HL-60 (cell line): ENCODE measurements around the gene COL6A3.

Experiments used
- DNase-seq, 2 experiments: peaks; one replicate each; pipeline ENCODE4 v3.0.0-alpha.2; 2010 to 2020; ENCODE audit warnings: low read depth in 1 of 2, low spot score in 1 of 2
- H3K27ac ChIP-seq: fragments of 250-450 bp; sonication (Bioruptor Pico); replicated peaks from 2 replicates; pipeline ENCODE4 v1.5.1; 2020; ENCODE audit warnings: mild to moderate bottlenecking, moderate library complexity
- H3K27me3 ChIP-seq: fragments of 250-450 bp; sonication (Bioruptor Pico); 2 replicates; pipeline ENCODE4 v1.5.1; 2021; ENCODE audit warnings: mild to moderate bottlenecking, moderate library complexity; ENCODE audit not compliant: insufficient read depth, poor library complexity, severe bottlenecking
- H3K4me3 ChIP-seq: replicated peaks from 2 replicates; pipeline ENCODE4 v1.5.1; 2011; ENCODE audit warnings: mild to moderate bottlenecking, control low read depth, low read length; ENCODE audit not compliant: insufficient read depth
- GABPA ChIP-seq: IDR thresholded peaks from 2 replicates; pipeline ENCODE4 v1.6.1; 2012; ENCODE audit warnings: low read depth
- POLR2AphosphoS5 ChIP-seq: IDR thresholded peaks from 2 replicates; pipeline ENCODE4 v1.6.1; 2012; ENCODE audit warnings: low read depth
- SPI1 ChIP-seq: IDR thresholded peaks from 2 replicates; pipeline ENCODE4 v1.6.1; 2012; ENCODE audit warnings: low read depth, mild to moderate bottlenecking, borderline replicate concordance
- TF ChIP-seq, protein P1 (sequence below): IDR thresholded peaks from one replicate; pipeline ENCODE4 v1.5.1; 2011; ENCODE audit warnings: low read length, control low read depth, inconsistent platforms; ENCODE audit not compliant: insufficient read depth
- TF ChIP-seq, protein P2 (sequence below): IDR thresholded peaks from 2 replicates; pipeline ENCODE4 v1.6.1; 2012; ENCODE audit warnings: low read depth; ENCODE audit not compliant: insufficient replicate concordance

The COL6A3 gene

DNA sequence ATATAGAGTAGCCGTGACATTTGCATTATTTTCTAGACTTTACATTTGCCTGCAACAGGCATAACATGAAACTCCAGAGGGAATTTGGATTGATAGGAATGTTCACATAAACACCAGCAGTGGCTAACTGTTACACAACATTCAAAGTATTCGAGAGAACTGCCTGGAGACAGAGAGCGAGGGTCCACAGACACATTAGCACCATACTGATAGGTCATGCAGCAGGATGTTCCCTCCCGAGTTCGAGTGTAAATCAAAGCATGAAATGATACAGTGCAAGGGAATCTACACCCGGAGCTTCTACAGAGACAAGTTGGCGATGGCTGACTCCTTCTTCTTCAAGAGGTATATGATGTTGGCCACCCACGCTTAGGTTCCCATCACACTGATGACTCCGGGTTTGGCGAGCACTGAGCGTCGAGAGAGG is 89.5 kb downstream of the COL6A3 start:
- Histone ChIP-seq H3K27me3 (no peaks in the 10 kb centered on the region), H3K27ac (no peak overlapping the region), H3K4me3 (no peak overlapping the region)
- TF ChIP-seq SPI1, result no peak
- TF ChIP-seq POLR2AphosphoS5, result no peak
- TF ChIP-seq, protein P1, sequence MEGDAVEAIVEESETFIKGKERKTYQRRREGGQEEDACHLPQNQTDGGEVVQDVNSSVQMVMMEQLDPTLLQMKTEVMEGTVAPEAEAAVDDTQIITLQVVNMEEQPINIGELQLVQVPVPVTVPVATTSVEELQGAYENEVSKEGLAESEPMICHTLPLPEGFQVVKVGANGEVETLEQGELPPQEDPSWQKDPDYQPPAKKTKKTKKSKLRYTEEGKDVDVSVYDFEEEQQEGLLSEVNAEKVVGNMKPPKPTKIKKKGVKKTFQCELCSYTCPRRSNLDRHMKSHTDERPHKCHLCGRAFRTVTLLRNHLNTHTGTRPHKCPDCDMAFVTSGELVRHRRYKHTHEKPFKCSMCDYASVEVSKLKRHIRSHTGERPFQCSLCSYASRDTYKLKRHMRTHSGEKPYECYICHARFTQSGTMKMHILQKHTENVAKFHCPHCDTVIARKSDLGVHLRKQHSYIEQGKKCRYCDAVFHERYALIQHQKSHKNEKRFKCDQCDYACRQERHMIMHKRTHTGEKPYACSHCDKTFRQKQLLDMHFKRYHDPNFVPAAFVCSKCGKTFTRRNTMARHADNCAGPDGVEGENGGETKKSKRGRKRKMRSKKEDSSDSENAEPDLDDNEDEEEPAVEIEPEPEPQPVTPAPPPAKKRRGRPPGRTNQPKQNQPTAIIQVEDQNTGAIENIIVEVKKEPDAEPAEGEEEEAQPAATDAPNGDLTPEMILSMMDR, result no peak
- TF ChIP-seq, protein P2, sequence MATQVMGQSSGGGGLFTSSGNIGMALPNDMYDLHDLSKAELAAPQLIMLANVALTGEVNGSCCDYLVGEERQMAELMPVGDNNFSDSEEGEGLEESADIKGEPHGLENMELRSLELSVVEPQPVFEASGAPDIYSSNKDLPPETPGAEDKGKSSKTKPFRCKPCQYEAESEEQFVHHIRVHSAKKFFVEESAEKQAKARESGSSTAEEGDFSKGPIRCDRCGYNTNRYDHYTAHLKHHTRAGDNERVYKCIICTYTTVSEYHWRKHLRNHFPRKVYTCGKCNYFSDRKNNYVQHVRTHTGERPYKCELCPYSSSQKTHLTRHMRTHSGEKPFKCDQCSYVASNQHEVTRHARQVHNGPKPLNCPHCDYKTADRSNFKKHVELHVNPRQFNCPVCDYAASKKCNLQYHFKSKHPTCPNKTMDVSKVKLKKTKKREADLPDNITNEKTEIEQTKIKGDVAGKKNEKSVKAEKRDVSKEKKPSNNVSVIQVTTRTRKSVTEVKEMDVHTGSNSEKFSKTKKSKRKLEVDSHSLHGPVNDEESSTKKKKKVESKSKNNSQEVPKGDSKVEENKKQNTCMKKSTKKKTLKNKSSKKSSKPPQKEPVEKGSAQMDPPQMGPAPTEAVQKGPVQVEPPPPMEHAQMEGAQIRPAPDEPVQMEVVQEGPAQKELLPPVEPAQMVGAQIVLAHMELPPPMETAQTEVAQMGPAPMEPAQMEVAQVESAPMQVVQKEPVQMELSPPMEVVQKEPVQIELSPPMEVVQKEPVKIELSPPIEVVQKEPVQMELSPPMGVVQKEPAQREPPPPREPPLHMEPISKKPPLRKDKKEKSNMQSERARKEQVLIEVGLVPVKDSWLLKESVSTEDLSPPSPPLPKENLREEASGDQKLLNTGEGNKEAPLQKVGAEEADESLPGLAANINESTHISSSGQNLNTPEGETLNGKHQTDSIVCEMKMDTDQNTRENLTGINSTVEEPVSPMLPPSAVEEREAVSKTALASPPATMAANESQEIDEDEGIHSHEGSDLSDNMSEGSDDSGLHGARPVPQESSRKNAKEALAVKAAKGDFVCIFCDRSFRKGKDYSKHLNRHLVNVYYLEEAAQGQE, result no peak
- no peak for TF ChIP-seq GABPA
- no peak for DNase-seq

DNA sequence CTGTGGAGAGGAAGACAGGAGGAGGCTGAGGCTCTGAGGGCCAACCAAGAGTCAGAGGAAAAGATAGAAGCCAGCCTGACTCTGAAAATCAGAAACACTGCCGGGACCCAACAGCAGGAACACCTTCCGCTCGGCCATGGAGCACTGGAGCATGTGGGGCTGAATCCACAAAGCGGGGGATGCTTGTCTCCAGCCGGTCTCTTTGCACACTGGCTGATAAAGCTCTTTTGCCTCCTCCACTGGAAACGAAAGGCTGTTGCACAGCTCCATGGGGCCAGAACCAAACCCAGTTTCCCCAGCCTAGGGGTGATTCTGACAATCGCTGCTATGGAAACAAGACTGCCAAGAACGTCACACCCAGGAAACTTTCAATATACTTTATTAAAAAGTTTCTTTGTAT is 90.3 kb downstream of the COL6A3 start:
- Histone ChIP-seq H3K27ac (no peak overlapping the region), H3K4me3 (no peak overlapping the region), H3K27me3 (no peaks in the 10 kb centered on the region)
- no peak for DNase-seq
- TF ChIP-seq GABPA, result no peak

DNA sequence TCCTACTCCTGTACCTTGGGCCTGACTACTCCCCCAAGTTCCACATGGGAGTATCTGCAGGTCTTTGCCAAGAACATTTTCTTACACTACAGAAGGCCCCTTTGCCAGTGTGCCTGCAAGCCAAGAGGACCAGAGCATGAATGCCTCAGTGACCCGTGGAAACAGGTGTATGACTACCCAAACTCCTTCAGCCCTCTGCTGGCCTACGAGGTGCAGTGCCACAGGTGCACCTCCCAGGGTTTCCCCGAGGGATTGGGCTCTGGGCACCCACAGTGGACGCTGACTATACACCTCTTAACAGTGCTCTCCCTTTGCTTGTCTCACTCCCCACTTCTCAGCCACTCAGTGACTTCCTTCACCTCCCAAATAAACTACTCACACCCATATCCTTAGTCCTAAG is 91.4 kb downstream of the COL6A3 start:
- H3K27me3 ChIP-seq, result no peaks in the 10 kb centered on the region
- no peak overlapping the region for H3K4me3 ChIP-seq
- no peak for TF ChIP-seq SPI1
- no peak for TF ChIP-seq POLR2AphosphoS5
- TF ChIP-seq, protein P2, result no peak
- no peak for TF ChIP-seq GABPA
- TF ChIP-seq, protein P1, result no peak
- no peak for DNase-seq
- no peak overlapping the region for H3K27ac ChIP-seq

DNA sequence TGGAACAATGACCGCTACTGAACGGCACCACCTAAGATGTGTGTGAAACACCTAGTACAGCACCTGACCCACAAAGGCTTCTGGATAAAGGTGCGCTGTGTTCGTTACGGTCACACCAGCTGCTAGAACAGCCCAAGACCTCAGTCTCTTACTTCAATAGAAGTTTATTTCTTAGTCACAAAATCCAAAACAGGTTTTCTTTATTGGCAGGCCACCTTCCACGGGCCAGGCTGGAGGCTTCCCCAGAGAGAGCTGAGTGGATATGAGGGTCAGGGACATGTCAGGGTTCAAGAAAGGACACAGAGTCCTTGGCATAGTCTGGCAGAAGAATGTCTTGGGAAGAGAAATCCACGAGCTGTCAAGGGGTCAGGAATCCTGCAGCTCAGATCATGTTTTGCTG is 92.2 kb downstream of the COL6A3 start:
- Histone ChIP-seq H3K27me3 (no peaks in the 10 kb centered on the region), H3K4me3 (no peak overlapping the region), H3K27ac (no peak overlapping the region)
- no peak for DNase-seq
- TF ChIP-seq SPI1, result no peak

DNA sequence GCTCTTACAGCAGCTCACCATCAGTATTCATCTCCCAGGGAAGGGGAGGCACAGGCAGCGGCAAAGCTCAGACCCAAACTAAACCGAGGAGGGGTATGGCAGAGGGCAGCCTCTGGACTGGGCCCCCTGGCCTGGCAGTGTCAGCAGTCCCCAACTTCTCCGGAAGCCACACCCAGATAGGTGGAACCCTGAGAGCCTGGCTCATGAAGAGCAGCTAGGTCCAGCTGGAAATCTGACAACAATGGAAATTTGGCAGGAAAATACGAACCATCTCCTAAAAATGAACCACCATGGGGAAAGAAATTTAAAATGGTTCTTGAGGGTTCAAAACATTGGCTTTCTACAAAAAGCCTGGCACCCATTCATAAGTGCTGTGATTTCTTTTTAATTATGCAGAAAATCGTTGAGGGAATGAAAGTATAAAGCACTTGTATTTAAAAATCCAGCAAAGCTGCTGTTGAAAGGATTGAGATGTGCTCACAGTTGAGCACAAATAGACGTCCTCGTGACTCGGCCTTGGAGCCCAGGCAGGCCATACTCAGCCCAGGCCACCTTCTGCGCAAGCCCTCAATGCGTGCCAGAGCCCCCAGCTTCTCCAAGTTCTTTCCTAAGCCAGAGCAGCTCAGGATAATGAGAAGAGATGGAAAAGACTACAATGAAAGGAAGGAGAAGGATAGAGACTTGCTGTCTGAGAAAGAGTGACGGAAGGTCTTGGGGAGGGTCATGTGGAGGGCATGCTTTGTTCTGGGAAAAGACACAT is 93.0 kb downstream of the COL6A3 start:
- Histone ChIP-seq H3K4me3 (no peak overlapping the region), H3K27ac (no peak overlapping the region), H3K27me3 (no peaks in the 10 kb centered on the region)
- no peak for TF ChIP-seq SPI1
- TF ChIP-seq, protein P1, result no peak
- no peak for TF ChIP-seq GABPA
- TF ChIP-seq POLR2AphosphoS5, result no peak
- TF ChIP-seq, protein P2, result no peak
- no peak for DNase-seq
